ENCODE results near the gene ZGRF1.
"Not testable (repeated sequence)": the region's sequence is repeated elsewhere in the genome, so short reads cannot be mapped to it uniquely, and the experiment has no call there.

Gene ZGRF1

DNA sequence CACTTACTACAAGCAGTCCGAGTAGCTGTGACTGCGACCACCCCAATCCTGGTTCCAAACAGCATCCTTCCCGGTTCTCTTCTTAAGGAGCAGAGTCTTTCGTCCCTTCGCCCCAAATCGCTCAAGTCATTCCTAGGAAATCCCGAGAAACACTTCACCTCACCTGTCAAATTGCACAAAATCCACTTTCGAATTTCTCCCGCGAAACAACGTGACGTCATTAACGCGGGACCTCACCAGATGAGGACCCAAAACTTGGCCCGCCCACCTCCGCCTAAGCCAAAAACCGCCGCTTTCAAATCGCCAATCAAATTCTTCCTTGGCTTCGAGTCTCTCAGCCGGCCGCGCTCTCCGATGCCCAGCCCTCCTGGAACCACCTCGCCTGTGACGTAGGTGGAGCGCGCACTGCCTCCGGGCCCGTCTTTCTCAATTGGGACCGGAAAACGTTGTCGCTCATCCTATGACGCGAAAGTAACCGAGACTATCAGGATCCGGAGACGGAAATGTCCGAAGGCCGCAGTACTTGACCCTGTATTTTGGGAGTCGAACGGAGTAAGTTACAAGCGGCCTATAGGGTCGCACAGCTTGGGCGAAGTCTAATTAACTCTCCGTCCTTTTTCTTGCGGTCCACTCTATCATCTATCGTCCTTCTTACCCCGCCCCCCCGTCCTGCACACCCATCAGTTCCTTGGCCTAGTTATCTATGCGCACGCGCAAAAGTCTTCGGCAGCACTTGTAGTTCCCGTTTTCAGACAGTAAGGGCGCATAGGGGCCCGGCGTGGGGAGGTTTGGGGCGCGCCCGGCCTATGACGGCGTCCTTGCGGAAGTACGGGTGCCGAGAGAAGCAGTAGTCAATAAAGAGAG is at the start of gene ZGRF1, which contains the start of gene LARP7:
Gene ZGRF1 (minus strand): TSS at position 222 of the 864 bp plus-strand sequence. CDS start 3,733 bp downstream, outside the sequence.
Gene LARP7 (plus strand): TSS at position 456 of the 864 bp plus-strand sequence. CDS start 7,527 bp downstream, outside the sequence.
- peak; percentile 98 for DNase-seq

GRCh38 chr4:112680996-112681395 is 44.3 kb upstream of the ZGRF1 start:
- DNase-seq, result no peak

- DNase-seq, result no peak
These were observed 40.9 kb upstream of the ZGRF1 start for GRCh38 chr4:112677519-112678091.

GRCh38 chr4:112674376-112674775 is 37.7 kb upstream of the ZGRF1 start:
- no peak for DNase-seq

GRCh38 chr4:112673686-112674085 is 37.0 kb upstream of the ZGRF1 start:
- no peak for DNase-seq

DNA sequence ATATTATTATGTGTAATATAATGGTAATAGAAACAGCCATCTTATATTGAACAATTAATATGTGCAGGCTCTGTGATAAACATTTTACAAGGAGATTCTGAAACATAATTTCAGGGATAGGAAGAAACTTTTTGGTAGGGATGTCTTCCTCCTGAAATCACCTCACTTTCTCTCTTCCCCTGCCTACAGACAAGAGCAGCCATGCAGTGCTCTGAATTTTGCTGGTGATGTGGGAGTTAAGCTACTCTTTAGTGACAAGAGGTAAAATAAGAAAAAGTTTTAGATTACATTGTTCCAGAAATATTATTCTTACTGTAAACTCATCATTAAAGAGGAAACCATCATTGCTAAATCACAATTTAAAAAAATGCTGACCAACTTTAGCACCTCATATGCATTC is 36.4 kb upstream of the ZGRF1 start:
- no peak for DNase-seq

DNA sequence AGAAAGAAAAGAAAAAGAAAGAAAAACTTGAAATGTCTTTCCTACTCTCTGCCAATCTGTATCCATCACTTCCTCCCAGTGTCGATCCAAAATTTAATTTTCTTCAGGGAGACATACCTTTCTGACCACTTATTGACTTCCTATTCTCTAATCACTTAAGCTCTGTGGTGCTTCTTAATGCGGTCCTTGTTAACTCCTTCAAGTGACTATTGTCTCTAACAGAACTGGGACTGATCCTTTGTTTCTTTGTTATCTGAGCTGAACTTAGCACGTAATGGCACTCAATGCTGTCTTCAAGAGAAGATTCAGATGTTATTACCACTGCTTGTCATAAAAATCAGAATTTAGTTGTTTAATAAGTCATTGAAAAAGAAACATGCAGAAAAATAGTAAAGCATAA is 31.4 kb upstream of the ZGRF1 start:
- DNase-seq, result no peak

DNA sequence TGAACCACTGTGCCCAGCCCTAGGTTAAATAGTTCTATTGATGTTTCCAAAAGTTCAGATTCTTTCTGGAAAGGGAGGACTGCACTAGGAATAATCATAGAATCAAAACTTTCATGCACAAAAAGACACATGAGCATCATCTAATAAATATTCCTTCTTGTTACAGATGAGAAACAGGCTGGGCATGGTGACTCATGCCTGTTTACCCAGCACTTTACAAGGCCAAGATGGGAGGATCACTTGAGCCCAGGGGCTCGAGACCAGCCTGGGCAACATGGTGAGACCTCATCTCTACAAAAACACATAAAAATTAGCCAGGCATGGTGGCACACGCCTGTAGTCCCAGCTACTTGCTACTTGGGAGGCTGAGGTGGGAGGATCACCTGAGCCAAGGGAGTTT is 27.9 kb upstream of the ZGRF1 start:
- no peak for DNase-seq

DNA sequence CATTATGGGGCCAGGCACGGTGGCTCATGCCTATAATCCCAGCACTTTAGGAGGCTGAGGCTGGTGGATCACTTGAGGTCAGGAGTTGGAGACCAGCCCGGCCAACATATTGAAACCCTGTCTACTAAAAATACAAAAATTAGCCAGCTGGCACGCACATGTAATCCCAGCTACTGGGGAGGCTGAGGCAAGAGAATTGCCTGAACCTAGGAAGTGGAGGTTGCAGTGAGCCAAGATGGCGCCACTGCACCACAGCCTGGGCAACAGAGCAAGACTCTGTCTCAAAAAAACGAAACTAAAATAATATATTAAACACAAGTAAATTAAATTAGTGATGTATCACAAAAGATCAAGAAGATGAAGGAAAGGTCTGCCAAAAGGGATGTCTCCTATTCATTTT is 19.4 kb upstream of the ZGRF1 start:
- not testable (repeated sequence) for DNase-seq

DNA sequence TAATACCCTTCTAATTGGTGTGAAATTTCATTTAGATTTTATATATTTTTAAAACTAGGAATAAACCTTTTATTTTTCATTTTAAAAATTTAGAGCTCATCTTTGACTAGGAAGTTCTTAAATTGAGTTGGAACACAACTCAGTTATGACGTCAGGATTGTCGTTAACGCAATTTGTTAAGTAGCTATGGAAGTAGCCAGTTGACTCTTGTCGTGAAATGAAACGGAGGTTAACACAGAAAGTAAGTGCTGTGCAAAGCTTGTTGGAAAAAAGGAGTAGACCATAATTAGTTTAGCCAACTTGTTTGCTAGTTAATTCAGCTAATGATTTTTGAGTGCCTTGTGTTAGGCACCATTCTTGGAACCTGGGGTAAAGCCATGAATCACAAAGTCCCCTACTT is 18.6 kb upstream of the ZGRF1 start:
- no peak for DNase-seq

- DNase-seq, result no peak
These were observed 15.5 kb upstream of the ZGRF1 start for GRCh38 chr4:112652216-112652615.

DNA sequence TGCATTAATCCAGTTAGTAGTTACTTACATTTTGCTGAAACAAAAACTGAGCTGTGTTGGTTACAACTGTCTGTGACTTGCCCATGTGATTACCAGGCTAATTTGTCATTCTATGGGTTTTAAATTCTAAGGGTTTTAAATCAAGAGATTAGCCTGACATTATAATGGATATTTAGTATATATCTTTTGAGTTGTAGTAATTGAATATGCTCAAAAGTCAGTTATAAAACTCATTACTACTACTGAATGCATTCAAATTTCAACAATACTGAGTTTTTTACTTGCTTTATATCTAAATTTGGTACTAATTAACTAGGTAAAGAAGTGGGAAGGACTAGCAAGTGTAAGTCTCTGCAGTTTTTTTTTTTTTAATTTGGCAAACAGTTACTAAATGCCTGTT is 14.9 kb upstream of the ZGRF1 start:
- no peak for DNase-seq

GRCh38 chr4:112650332-112650731 is 13.6 kb upstream of the ZGRF1 start:
- no peak for DNase-seq

GRCh38 chr4:112649055-112649408 is 12.3 kb upstream of the ZGRF1 start:
- no peak for DNase-seq

DNA sequence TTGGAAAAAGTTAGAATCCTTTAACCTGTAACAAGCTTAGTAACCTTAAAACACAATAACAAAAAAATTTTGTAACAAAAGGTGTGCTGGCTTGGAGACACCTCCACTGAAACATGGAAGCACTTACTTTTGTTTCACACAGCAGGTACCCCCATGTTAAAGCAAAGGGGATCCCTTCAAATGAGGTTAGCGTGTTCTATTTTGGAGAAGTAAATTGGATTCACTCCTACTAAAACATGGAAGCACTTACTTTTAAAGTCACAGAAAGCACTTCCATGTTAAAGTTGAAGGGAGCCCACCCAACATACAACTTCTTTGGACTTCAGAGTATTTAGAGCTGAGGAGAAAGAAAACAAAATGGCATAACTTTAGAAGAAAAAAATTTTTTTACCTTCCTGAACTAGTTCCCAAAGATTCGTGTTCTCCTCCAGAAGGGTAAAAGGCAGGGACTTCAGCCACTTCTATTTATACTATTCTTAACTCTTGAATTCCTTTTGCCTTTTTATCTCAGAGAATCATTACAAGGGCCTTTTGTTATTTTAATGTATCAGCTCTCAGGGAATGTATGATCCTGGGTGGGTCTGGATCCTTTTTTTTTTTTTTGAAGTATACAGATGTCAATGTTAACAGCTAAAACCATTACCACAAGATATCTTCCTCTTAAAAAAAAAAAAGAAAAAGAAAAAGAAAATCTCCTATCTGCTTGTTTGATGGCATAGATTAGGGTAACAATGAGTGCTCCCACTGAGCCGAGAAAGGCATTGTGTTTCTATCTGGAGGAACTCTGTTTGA is 11.8 kb upstream of the ZGRF1 start:
- no peak for DNase-seq

GRCh38 chr4:112647785-112648184 is 11.1 kb upstream of the ZGRF1 start:
- no peak for DNase-seq

DNA sequence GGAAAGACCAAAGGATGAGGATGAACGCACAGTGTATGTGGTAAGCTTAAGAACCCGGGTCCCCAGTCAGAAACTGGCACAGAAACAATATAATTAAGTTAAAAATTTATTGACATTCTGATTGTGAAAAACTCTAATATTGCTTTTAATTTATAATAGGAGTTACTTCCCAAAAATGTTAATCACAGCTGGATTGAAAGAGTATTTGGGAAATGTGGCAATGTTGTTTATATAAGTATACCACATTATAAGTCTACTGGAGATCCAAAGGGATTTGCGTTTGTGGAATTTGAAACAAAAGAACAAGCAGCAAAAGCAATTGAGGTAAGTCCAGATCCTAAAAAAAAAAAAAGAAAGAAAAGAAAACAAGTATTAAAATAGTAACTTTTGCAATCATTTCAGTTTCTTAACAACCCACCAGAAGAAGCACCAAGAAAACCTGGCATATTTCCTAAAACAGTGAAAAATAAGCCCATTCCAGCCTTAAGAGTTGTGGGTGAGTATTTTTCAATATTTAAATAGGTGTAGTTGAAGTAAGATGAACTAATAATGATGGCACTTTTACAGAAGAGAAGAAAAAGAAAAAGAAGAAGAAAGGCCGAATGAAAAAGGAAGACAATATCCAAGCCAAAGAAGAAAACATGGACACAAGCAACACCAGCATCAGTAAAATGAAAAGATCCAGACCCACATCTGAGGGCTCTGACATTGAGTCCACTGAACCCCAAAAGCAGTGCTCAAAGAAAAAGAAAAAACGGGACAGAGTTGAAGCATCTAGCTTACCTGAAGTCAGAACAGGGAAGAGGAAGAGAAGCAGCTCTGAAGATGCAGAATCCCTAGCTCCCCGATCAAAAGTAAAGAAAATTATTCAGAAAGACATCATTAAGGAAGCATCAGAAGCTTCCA is 10.2 kb upstream of the ZGRF1 start:
- no peak for DNase-seq

- DNase-seq, result no peak
These were observed 9.0 kb upstream of the ZGRF1 start for GRCh38 chr4:112645541-112646329.

GRCh38 chr4:112644595-112645535 is 8.2 kb upstream of the ZGRF1 start:
- DNase-seq, result not testable (repeated sequence)

GRCh38 chr4:112642526-112642925 is 5.8 kb upstream of the ZGRF1 start:
- DNase-seq, result no peak

DNA sequence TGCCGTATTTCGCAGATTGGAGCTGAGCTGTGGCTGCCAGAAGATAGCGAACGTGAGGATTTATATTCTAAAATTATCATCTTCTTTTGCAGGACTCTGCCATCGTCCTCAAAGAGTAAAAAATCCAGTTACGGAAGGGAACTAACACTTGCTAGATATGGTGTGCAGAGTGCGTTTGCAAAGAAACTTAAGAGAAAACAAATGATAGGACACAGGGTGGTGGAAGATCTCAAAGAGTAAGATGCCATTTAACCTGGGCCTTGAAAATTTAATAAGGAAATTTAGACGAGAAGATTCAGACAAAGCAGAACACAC is 800 bp upstream of the ZGRF1 start:
- DNase-seq, result no peak
